H1 (cell line): ENCODE data around the gene PURA. TPM values are rescaled to one million over a fixed set of nuclear protein-coding genes. Genes with fewer than 3 reads are reported as not detected.

Experiments
- CTCF ChIA-PET: fragments of 300-600 bp; sonication (Branson Sonifier 250); formaldehyde crosslinking; loops from one replicate; lab custom pipeline; 2021; ENCODE audit not compliant: partially characterized antibody; lab: Charles Lee
- POLR2A ChIA-PET: fragments of 300-600 bp; sonication (Branson Sonifier 250); formaldehyde crosslinking; loops from one replicate; lab custom pipeline; 2021; ENCODE audit warnings: inconsistent platforms; ENCODE audit not compliant: partially characterized antibody; lab: Charles Lee
- DNase-seq, 2 experiments: peaks; one replicate each; pipeline versions ENCODE4 v3.0.0 to v3.0.0-alpha.2; 2010 to 2022; ENCODE audit warnings: low spot score in 2 of 2, low read depth in 1 of 2, mixed read lengths in 1 of 2
- FAIRE-seq: peaks from 2 replicates; lab custom pipeline; 2011; peaks lifted over from hg19 to GRCh38; lab: Jason Lieb, UNC
- H2AFZ ChIP-seq: 2 replicates; pipeline ENCODE4 v1.8.1; 2012; ENCODE audit warnings: low read length, inconsistent platforms
- H2AK5ac ChIP-seq: 2 replicates; pipeline ENCODE4 v1.6.1; 2013; ENCODE audit warnings: low read depth, low read length
- H2BK120ac ChIP-seq: replicated peaks from 2 replicates; pipeline ENCODE3; 2013; ENCODE audit warnings: low read depth, low read length, inconsistent platforms
- H2BK12ac ChIP-seq: 2 replicates; pipeline ENCODE4 v1.6.1; 2013; ENCODE audit warnings: low read depth, low read length
- H2BK15ac ChIP-seq: 2 replicates; pipeline ENCODE4 v1.6.1; 2013; ENCODE audit warnings: low read length
- H2BK20ac ChIP-seq: 2 replicates; pipeline ENCODE4 v1.6.1; 2013; ENCODE audit warnings: low read length
- H2BK5ac ChIP-seq: 2 replicates; pipeline ENCODE4 v1.6.1; 2013; ENCODE audit warnings: low read depth, low read length
- H3K14ac ChIP-seq: 2 replicates; pipeline ENCODE4 v1.6.1; 2013; ENCODE audit warnings: inconsistent platforms; ENCODE audit not compliant: insufficient read length
- H3K18ac ChIP-seq: 2 replicates; pipeline ENCODE4 v1.6.1; 2013; ENCODE audit warnings: low read length; ENCODE audit errors: extremely low read depth
- H3K23ac ChIP-seq: 2 replicates; pipeline ENCODE4 v1.6.1; 2013; ENCODE audit warnings: inconsistent platforms; ENCODE audit not compliant: insufficient read length
- H3K23me2 ChIP-seq: 2 replicates; pipeline ENCODE4 v1.6.1; 2013; ENCODE audit warnings: low read depth, low read length
- H3K27ac ChIP-seq: 2 replicates; pipeline ENCODE4 v1.6.1; 2011; ENCODE audit warnings: low read depth, low read length, inconsistent platforms
- H3K27me3 ChIP-seq, 4 experiments: replicated peaks in 1 of 4; 1 replicate in 1 of 4; 2 replicates in 3 of 4; pipeline versions ENCODE4 v1.6.1 to v1.8.1; 2011 to 2013; ENCODE audit warnings: low read length in 3 of 4, mild to moderate bottlenecking in 3 of 4, inconsistent platforms in 2 of 4, mixed read lengths in 2 of 4, moderate library complexity in 1 of 4; ENCODE audit not compliant: control insufficient read depth in 3 of 4, insufficient read depth in 3 of 4; ENCODE audit errors: extremely low read depth in 1 of 4
- H3K36me3 ChIP-seq, 4 experiments: 2 replicates each; pipeline versions ENCODE4 v1.6.1 to v1.8.1; 2011 to 2013; ENCODE audit warnings: mild to moderate bottlenecking in 4 of 4, low read length in 3 of 4, moderate library complexity in 2 of 4, control low read depth in 1 of 4, inconsistent platforms in 1 of 4; ENCODE audit not compliant: insufficient read depth in 4 of 4, control insufficient read depth in 2 of 4
- H3K4ac ChIP-seq: replicated peaks from 2 replicates; pipeline ENCODE3; 2013; ENCODE audit warnings: low read length, low read depth, mixed read lengths, inconsistent platforms; ENCODE audit not compliant: insufficient read length
- H3K4me1 ChIP-seq, 4 experiments: replicated peaks in 1 of 4; 1 replicate in 1 of 4; 2 replicates in 3 of 4; pipeline versions ENCODE4 v1.6.1 to v1.8.1; 2011 to 2013; ENCODE audit warnings: low read length in 3 of 4, inconsistent platforms in 2 of 4, mixed read lengths in 1 of 4; ENCODE audit not compliant: insufficient read depth in 4 of 4, control insufficient read depth in 3 of 4
- H3K4me2 ChIP-seq, 2 experiments: 2 replicates each; pipeline versions ENCODE4 v1.6.1 to v1.8.1; 2011 to 2013; ENCODE audit warnings: low read depth in 2 of 2, low read length in 2 of 2, control low read depth in 1 of 2, inconsistent platforms in 1 of 2, mild to moderate bottlenecking in 1 of 2; ENCODE audit not compliant: insufficient read depth in 1 of 2
- H3K4me3 ChIP-seq, 4 experiments: fragments of 200-600, 300-600 bp in 1 of 4; sonication (generic), shearing (Covaris generic), sonication (Bioruptor Twin) in 1 of 4; 2 replicates each; pipeline versions ENCODE4 v1.5.1 to v1.8.1; 2011 to 2016; ENCODE audit warnings: low read length in 4 of 4, low read depth in 3 of 4, control low read depth in 2 of 4, inconsistent platforms in 2 of 4, mild to moderate bottlenecking in 2 of 4, mixed read lengths in 1 of 4, moderate library complexity in 1 of 4; ENCODE audit not compliant: insufficient read depth in 2 of 4; ENCODE audit errors: extremely low read depth in 1 of 4
- H3K56ac ChIP-seq: replicated peaks from 2 replicates; pipeline ENCODE3; 2013; ENCODE audit warnings: low read depth, mild to moderate bottlenecking, mixed read lengths, low read length, inconsistent platforms; ENCODE audit not compliant: insufficient read length
- H3K79me1 ChIP-seq: 2 replicates; pipeline ENCODE4 v1.6.1; 2013; ENCODE audit warnings: low read depth, low read length, control low read depth
- H3K79me2 ChIP-seq, 2 experiments: 2 replicates each; pipeline versions ENCODE4 v1.6.1 to v1.8.1; 2012 to 2013; ENCODE audit warnings: low read length in 2 of 2, mild to moderate bottlenecking in 2 of 2, inconsistent platforms in 1 of 2; ENCODE audit not compliant: insufficient read depth in 2 of 2, control insufficient read depth in 1 of 2
- H3K9ac ChIP-seq, 4 experiments: replicated peaks in 1 of 4; 1 replicate in 1 of 4; 2 replicates in 3 of 4; pipeline versions ENCODE4 v1.6.1 to v1.8.1; 2011 to 2013; ENCODE audit warnings: low read depth in 3 of 4, low read length in 3 of 4, control low read depth in 2 of 4, mild to moderate bottlenecking in 2 of 4, moderate library complexity in 2 of 4, inconsistent platforms in 1 of 4; ENCODE audit errors: extremely low read depth in 1 of 4
- H3K9me3 ChIP-seq, 2 experiments: 2 replicates each; pipeline versions ENCODE4 v1.6.1 to v1.8.1; 2012 to 2013; ENCODE audit warnings: mild to moderate bottlenecking in 2 of 2, moderate library complexity in 2 of 2, control low read depth in 1 of 2, inconsistent platforms in 1 of 2, low read depth in 1 of 2, low read length in 1 of 2, mixed read lengths in 1 of 2; ENCODE audit not compliant: insufficient read depth in 2 of 2
- H4K20me1 ChIP-seq, 2 experiments: replicated peaks in 1 of 2; 2 replicates each; pipeline versions ENCODE3 to v1.8.1; 2011 to 2013; ENCODE audit warnings: inconsistent platforms in 2 of 2, low read length in 2 of 2, mild to moderate bottlenecking in 1 of 2; ENCODE audit not compliant: insufficient read depth in 2 of 2, control insufficient read depth in 1 of 2
- H4K5ac ChIP-seq: 2 replicates; pipeline ENCODE4 v1.6.1; 2013; ENCODE audit warnings: low read length, low read depth, mixed read lengths, inconsistent platforms; ENCODE audit not compliant: insufficient read length
- H4K8ac ChIP-seq: 2 replicates; pipeline ENCODE4 v1.8.0; 2013; ENCODE audit warnings: mild to moderate bottlenecking, moderate library complexity, low read length, inconsistent platforms; ENCODE audit not compliant: insufficient read depth; ENCODE audit errors: extremely low read depth
- H4K91ac ChIP-seq: replicated peaks from 2 replicates; pipeline ENCODE3; 2013; ENCODE audit warnings: low read length, mixed read lengths, inconsistent platforms; ENCODE audit not compliant: insufficient read length
- BRCA1 ChIP-seq: IDR thresholded peaks from 2 replicates; pipeline ENCODE4 v1.6.1; 2012; ENCODE audit warnings: low read depth, low read length, improper control_type of control experiment
- EP300 ChIP-seq, 2 experiments: IDR thresholded peaks; 1 replicate in 1 of 2; 2 replicates in 1 of 2; pipeline ENCODE4 v1.6.1; 2011 to 2012; ENCODE audit warnings: low read depth in 2 of 2, low read length in 2 of 2, mild to moderate bottlenecking in 2 of 2, borderline replicate concordance in 1 of 2, inconsistent platforms in 1 of 2, moderate library complexity in 1 of 2
- EZH2 ChIP-seq: fragments of 200-600 bp; sonication (generic); IDR thresholded peaks from 2 replicates; pipeline ENCODE4 v1.7.1; 2012; ENCODE audit warnings: low read depth, mild to moderate bottlenecking, moderate library complexity, low read length, inconsistent platforms; ENCODE audit not compliant: severe bottlenecking
- GABPA ChIP-seq: IDR thresholded peaks from 2 replicates; pipeline ENCODE4 v1.6.1; 2011; ENCODE audit warnings: mild to moderate bottlenecking, low read length, moderate library complexity, borderline replicate concordance; ENCODE audit not compliant: insufficient read depth
- POU5F1 ChIP-seq: IDR thresholded peaks from 2 replicates; pipeline ENCODE4 v1.6.1; 2011; ENCODE audit warnings: low read depth, mild to moderate bottlenecking, low read length, moderate library complexity
- ZNF274 ChIP-seq: IDR thresholded peaks from 2 replicates; pipeline ENCODE4 v1.7.0; 2012; ENCODE audit warnings: low read length, borderline replicate concordance; ENCODE audit errors: extremely low read depth
- WGBS, 2 experiments: shearing (Covaris generic) in 1 of 2; methylation state at CpG; one replicate each; pipeline versions ENCODE4 v1.1.6 to v1.1.7; 2013 to 2015; ENCODE audit warnings: low lambda C conversion rate in 2 of 2, mixed read lengths in 2 of 2, inconsistent platforms in 1 of 2, low coverage in 1 of 2, missing lambda C conversion rate in 1 of 2; ENCODE audit not compliant: insufficient replicate concordance in 2 of 2, insufficient coverage in 1 of 2, insufficient read length in 1 of 2; ENCODE audit errors: extremely low coverage in 1 of 2, missing lambda C conversion rate in 1 of 2; 5-methylcytosine and 5-hydroxymethylcytosine counted together
- polyA plus RNA-seq, 7 experiments: library from polyadenylated mRNA; depleted of rRNA in 3 of 7; stranded (reverse) in 5 of 7; unstranded in 2 of 7; fragments of >200 nt in 5 of 7; fragments of 200-250 nt in 2 of 7; gene quantifications; 1 replicate in 5 of 7; 2 replicates in 1 of 7; 4 replicates in 1 of 7; pipeline versions ENCODE4 v1.2.1 to v1.2.3, GENCODE V29; 2011 to 2013; ENCODE audit warnings: missing spikeins in 2 of 7, mixed read lengths in 2 of 7
- total RNA-seq: library from RNA; stranded (reverse); fragmentation: NEBNext Ultra II Directional; extraction: Animal tissue kit (Norgen Biotek cat#: 25700); gene quantifications from 2 replicates; pipeline ENCODE4 v1.2.1, GENCODE V29; 2021
- TF ChIP-seq, protein P1 (sequence below): IDR thresholded peaks from 2 replicates; pipeline ENCODE4 v1.6.1; 2012; ENCODE audit warnings: inconsistent platforms

The PURA gene
- total and polyA plus RNA-seq, 2 of the 8 experiments (the other 6 are each of a cell fraction or from before 2014, with no cell fraction given), result 0.98 to 2.1 TPM

DNA sequence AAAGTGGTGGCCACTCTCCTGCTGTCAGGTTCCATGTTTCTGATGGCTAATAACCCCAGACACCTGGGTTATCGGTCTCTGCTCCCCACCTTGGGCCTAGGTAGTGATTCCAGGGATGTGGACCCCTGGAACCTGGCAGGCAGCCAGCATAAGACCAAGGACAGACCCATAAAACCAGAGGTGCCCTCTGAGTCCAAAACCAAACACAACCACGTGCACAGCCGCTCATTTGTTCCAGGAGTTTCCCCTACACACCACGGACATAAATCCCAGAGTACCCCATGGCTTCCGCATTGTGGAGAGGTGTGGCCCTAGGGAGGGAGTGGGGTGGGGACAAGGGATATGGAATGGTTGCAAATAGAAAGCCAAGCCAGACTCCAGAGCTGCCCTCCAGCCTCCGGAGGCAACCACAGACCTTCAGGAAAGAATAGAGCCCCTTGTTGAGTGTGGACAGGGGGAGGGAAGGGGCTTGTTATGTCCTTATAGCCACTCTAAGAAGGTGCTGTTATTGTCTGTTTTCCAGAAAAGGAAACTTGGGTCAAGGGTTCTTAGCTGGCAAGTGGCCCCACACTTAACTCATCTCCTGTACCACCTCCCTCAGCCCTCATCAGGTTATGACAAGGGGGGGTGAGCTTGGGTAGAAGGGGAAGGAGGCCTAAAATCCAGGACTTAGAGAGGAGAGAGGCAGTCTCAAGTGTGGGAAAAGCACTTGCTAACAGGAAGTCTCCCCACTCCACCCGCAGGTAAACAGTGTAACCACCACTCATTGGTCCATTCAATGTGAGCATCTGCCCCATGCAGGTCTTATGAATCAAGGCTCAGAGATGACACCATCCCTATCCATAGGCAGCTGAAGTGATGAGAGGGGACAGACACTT, 37.5 kb downstream of the PURA start:
- Histone ChIP-seq H3K56ac (no peak overlapping the region), H4K20me1 (no peaks in the 10 kb centered on the region), H3K27ac (no peak overlapping the region), H3K9me3 (no peaks in the 10 kb centered on the region), H2BK20ac (no peak overlapping the region; the same call in 1 of the 2 replicates), H2AFZ (no peak overlapping the region), H3K23ac (no peak overlapping the region), H2BK12ac (peak overlapping the region; percentile 68; the same call in 1 of the 2 replicates), H3K9ac (no peak overlapping the region), H2BK5ac (no peak overlapping the region), H3K14ac (no peak overlapping the region), H3K23me2 (no peaks in the 10 kb centered on the region; the same call in 1 of the 2 replicates), H2BK15ac (peak overlapping the region; percentile 99), H3K36me3 (no peaks in the 10 kb centered on the region), H3K79me2 (no peaks in the 10 kb centered on the region), H4K91ac (no peak overlapping the region), H3K4me2 (peak overlapping the region in 1 of 2 experiments; percentile 46; a peak in 1 of 4 replicates), H2BK120ac (no peak overlapping the region), H3K4ac (no peak overlapping the region), H2AK5ac (peak overlapping the region; percentile 84; the same call in 1 of the 2 replicates), H3K79me1 (no peaks in the 10 kb centered on the region), H4K8ac (no peak overlapping the region), H4K5ac (no peak overlapping the region), H3K4me3 (no peak overlapping the region), H3K4me1 (peaks cover 6 to 24% (median 18%) of the 10 kb centered on the region in 4 experiments), H3K27me3 (peaks cover 11 to 39% (median 30%) of the 10 kb centered on the region in 4 experiments), H3K18ac (0 out of 2 replicates have a peak overlapping the region, but pooled peaks have one; percentile 38)
- 80% methylated on average over 7 of the region's 7 CpGs; no CpG with 5 or more reads in 1 of the 2 experiments for WGBS, 2 experiments
- DNase-seq (no peak), FAIRE-seq (no peak)
- POLR2A ChIA-PET, result interaction anchor here (0.7 kb wide), 1 partner anchor 43 kb away, joined by 4 read pairs; no protein-coding TSS in a partner anchor
- CTCF ChIA-PET, result interaction anchor here (0.8 to 10.1 kb wide), 10 partner anchors 7 to 182 kb away, joined by 3 to 118 read pairs (median 6); no protein-coding TSS in a partner anchor
- TF ChIP-seq EP300 (IDR thresholded peaks at IDR 0.05; ENCODE audit: borderline replicate concordance in 1 of 2, low read depth in 2 of 2, low read length in 2 of 2) (no peak), BRCA1 (no peak), EZH2 (no peak), GABPA (no peak), ZNF274 (no peak), POU5F1 (no peak)
- TF ChIP-seq, protein P1, sequence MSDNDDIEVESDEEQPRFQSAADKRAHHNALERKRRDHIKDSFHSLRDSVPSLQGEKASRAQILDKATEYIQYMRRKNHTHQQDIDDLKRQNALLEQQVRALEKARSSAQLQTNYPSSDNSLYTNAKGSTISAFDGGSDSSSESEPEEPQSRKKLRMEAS, result no peak
